OCI-LY1 (cell line): ENCODE results near the gene AMPD3.

Source experiments
- EZH2 ChIP-seq: fragments of 200-600 bp; sonication (generic), shearing (Covaris generic); IDR thresholded peaks from 2 replicates; pipeline ENCODE4 v1.8.0; 2017; ENCODE audit warnings: borderline replicate concordance, mixed run types, mild to moderate bottlenecking, antibody characterized with exemption, low read length, moderate library complexity, mixed read lengths
- TF ChIP-seq, protein P1 (sequence below): fragments of 200-600 bp; sonication (generic), shearing (Covaris generic); IDR thresholded peaks from 2 replicates; pipeline ENCODE4 v1.5.1; 2017; ENCODE audit warnings: mild to moderate bottlenecking, antibody characterized with exemption, low read length, moderate library complexity, mixed read lengths

DNA sequence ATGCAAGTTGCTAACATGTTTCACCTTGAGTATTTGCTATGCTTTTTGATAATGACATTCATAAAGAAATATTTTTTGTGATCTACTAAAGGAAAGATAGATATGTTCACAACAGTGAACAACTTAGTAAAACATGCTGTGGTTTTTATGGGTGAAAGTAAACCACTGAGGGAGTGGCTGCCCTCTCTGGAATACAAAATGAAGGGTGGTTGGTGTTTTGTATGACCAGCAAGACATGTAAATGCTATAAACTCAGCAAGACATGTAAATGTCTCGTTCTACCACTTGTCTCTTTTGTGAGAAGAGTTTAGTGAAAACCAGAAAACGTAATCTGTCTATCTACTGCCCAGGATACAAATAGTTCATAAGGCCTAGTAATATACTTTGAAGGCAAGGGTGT lies 7.6 kb upstream of the AMPD3 start:
- TF ChIP-seq, protein P1, sequence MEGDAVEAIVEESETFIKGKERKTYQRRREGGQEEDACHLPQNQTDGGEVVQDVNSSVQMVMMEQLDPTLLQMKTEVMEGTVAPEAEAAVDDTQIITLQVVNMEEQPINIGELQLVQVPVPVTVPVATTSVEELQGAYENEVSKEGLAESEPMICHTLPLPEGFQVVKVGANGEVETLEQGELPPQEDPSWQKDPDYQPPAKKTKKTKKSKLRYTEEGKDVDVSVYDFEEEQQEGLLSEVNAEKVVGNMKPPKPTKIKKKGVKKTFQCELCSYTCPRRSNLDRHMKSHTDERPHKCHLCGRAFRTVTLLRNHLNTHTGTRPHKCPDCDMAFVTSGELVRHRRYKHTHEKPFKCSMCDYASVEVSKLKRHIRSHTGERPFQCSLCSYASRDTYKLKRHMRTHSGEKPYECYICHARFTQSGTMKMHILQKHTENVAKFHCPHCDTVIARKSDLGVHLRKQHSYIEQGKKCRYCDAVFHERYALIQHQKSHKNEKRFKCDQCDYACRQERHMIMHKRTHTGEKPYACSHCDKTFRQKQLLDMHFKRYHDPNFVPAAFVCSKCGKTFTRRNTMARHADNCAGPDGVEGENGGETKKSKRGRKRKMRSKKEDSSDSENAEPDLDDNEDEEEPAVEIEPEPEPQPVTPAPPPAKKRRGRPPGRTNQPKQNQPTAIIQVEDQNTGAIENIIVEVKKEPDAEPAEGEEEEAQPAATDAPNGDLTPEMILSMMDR, result no peak
- TF ChIP-seq EZH2, result no peak
